Psoas muscle (tissue), 8 donors: ENCODE measurements around the gene TMEM151A. TPM values are rescaled to one million over a fixed set of nuclear protein-coding genes. Genes with fewer than 3 reads are reported as not detected.
"Not testable (repeated sequence)": the region's sequence is repeated elsewhere in the genome, so short reads cannot be mapped to it uniquely, and the experiment has no call there.

Source experiments
- ATAC-seq, 4 donors: fragments of 200-7000 bp; cut with Tn5 transposase; one replicate each; pipeline ENCODE4 v1.9.1; 2020; ENCODE audit warnings: moderate library complexity in 3 of 4, mild to moderate bottlenecking in 2 of 4
- DNase-seq, 2 donors: peaks; one replicate each; pipeline ENCODE4 v3.0.0-alpha.2; 2020
- H3K27ac ChIP-seq: fragments of 200-600 bp; one replicate; pipeline ENCODE4 v1.8.0; 2022
- H3K27me3 ChIP-seq, 3 donors: fragments of 200-600 bp in 1 of 3; one replicate each; pipeline versions ENCODE4 v1.6.1 to v1.8.0; 2013 to 2022; ENCODE audit warnings: low read length in 2 of 3, mild to moderate bottlenecking in 2 of 3, moderate library complexity in 1 of 3; ENCODE audit not compliant: insufficient read depth in 3 of 3
- H3K36me3 ChIP-seq, 2 donors: fragments of 200-600 bp in 1 of 2; one replicate each; pipeline versions ENCODE4 v1.6.1 to v1.8.0; 2013 to 2022; ENCODE audit warnings: low read depth in 1 of 2, mild to moderate bottlenecking in 1 of 2, moderate library complexity in 1 of 2; ENCODE audit not compliant: insufficient read depth in 1 of 2
- H3K4me1 ChIP-seq: fragments of 200-600 bp; one replicate; pipeline ENCODE4 v1.8.0; 2022
- H3K4me3 ChIP-seq: fragments of 200-600 bp; one replicate; pipeline ENCODE4 v1.8.0; 2022; ENCODE audit warnings: mild to moderate bottlenecking
- H3K9me3 ChIP-seq: fragments of 200-600 bp; one replicate; pipeline ENCODE4 v1.8.0; 2022
- WGBS, 3 donors: extraction: QIAGEN DNeasy Blood & Tissue Kit; methylation state at CpG; one replicate each; pipeline versions ENCODE4 v1.1.6 to v1.1.7; 2013; 5-methylcytosine and 5-hydroxymethylcytosine counted together
- intact Hi-C, 2 donors: fragments of 100-400 bp; cut with DNase I; formaldehyde crosslinking; loops; one replicate each; pipeline versions ENCODE4 v1.11.0 to v1.14.2; 2022
- polyA plus RNA-seq, 3 donors: library from polyadenylated mRNA; stranded (reverse); fragments of 200-250 nt; gene quantifications; one replicate each; pipeline ENCODE4 v1.2.3, GENCODE V29; 2013
- total RNA-seq, 4 donors: library from RNA; stranded (reverse); fragmentation: NEBNext Ultra II Directional in 2 of 4; extraction: Animal tissue kit (Norgen Biotek cat#: 25700) in 2 of 4; gene quantifications; one replicate each; pipeline versions ENCODE4 v1.2.1 to v1.2.4, GENCODE V29; 2021 to 2023
- TF ChIP-seq, protein P1 (sequence below): fragments of 200-600 bp; IDR thresholded peaks from one replicate; pipeline ENCODE4 v1.8.0; 2022; ENCODE audit warnings: antibody characterized with exemption
- donor health status: healthy with polysubstance abuse.
- donor health status: DM: no; HTN: no; CAD: no; lungs with moderate emphysema.
- donor health status: Bipolar disorder and iron deficiency.
- donor health status: healthy.
- donor health status: DM: yes; HTN: yes; CAD: no.
- donor health status: DM: no; HTN: no; CAD: no.
- donor health status: DM: no; HTN: no; CAD: no.
- donor health status: DM: yes; HTN: yes; CAD: no.

Gene TMEM151A
- total and polyA plus RNA-seq, 7 donors, result 0.04 to 0.05 TPM; not detected in 5

- Histone ChIP-seq H3K27me3 (no peaks in the 10 kb centered on the region), H3K36me3 (no peaks in the 10 kb centered on the region), H3K27ac (no peak overlapping the region), H3K9me3 (no peaks in the 10 kb centered on the region), H3K4me3 (no peak overlapping the region), H3K4me1 (no peaks in the 10 kb centered on the region)
- ATAC-seq (no peak), DNase-seq (no peak)
- intact Hi-C loops, result no loop called here
- TF ChIP-seq, protein P1, sequence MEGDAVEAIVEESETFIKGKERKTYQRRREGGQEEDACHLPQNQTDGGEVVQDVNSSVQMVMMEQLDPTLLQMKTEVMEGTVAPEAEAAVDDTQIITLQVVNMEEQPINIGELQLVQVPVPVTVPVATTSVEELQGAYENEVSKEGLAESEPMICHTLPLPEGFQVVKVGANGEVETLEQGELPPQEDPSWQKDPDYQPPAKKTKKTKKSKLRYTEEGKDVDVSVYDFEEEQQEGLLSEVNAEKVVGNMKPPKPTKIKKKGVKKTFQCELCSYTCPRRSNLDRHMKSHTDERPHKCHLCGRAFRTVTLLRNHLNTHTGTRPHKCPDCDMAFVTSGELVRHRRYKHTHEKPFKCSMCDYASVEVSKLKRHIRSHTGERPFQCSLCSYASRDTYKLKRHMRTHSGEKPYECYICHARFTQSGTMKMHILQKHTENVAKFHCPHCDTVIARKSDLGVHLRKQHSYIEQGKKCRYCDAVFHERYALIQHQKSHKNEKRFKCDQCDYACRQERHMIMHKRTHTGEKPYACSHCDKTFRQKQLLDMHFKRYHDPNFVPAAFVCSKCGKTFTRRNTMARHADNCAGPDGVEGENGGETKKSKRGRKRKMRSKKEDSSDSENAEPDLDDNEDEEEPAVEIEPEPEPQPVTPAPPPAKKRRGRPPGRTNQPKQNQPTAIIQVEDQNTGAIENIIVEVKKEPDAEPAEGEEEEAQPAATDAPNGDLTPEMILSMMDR, result no peak
- whole genome bisulfite sequencing, 3 donors, result 39 to 55% (median 49%) methylated on average over 3 of the region's 3 CpGs
Observed at GRCh38 chr11:66309475-66309874, 17.8 kb downstream of the TMEM151A start.

GRCh38 chr11:66310324-66310723 lies 18.6 kb downstream of the TMEM151A start:
- WGBS, 3 donors, result 74 to 81% (median 80%) methylated on average over 8 of the region's 8 CpGs
- H3K4me3 ChIP-seq, result no peak overlapping the region
- intact Hi-C loops, result loop anchor here in 1 of 2 donors (5.0 kb wide), 1 partner anchor 77 kb away; no protein-coding TSS in a partner anchor
- H3K4me1 ChIP-seq, result no peaks in the 10 kb centered on the region
- H3K9me3 ChIP-seq, result no peaks in the 10 kb centered on the region
- H3K27ac ChIP-seq, result no peak overlapping the region
- peaks cover 0 to under 1% (median 0%) of the 10 kb centered on the region in 3 donors for H3K27me3 ChIP-seq
- ATAC-seq (no peak), DNase-seq (no peak)
- H3K36me3 ChIP-seq, result no peaks in the 10 kb centered on the region
- TF ChIP-seq, protein P1, result no peak

GRCh38 chr11:66310803-66311440 lies 19.2 kb downstream of the TMEM151A start:
- intact Hi-C loops, result loop anchor here (1.0 to 5.0 kb wide), 2 partner anchors 76 kb away; no protein-coding TSS in a partner anchor
- H3K27ac ChIP-seq, H3K36me3 ChIP-seq, H3K4me1 ChIP-seq, H3K4me3 ChIP-seq, H3K9me3 ChIP-seq, ATAC-seq, H3K27me3 ChIP-seq, DNase-seq: not testable (repeated sequence)
- WGBS, 3 donors, result 79 to 83% (median 82%) methylated on average over 18 of the region's 18 CpGs

DNA sequence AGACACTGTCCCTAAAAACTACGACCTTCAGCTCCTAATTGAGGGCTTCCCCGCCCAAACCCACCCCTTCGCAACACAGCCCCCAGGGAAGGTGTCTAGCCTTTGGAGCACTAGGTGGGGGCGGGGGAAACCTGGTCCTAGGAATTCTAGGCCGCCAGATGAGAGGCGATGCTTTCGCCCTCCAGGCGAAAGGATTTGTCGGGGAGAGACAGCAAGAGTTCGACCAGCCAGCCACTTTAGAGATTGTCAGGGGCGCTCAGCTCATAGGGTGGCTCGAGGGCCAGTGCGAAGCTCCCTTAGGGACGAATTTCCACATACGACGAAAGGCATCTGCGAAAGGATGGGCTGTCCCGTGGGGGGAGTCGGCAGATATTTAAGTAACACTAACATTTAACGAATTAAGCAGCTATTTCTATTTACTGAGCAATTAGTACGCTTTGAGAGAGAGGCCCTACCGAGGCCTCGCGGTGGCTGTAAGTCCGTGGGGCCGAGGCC lies 19.8 kb downstream of the TMEM151A start:
- H3K27me3 ChIP-seq, result peaks cover 0 to 12% (median 6%) of the 10 kb centered on the region in 3 donors
- no peaks in the 10 kb centered on the region for H3K4me1 ChIP-seq
- ATAC-seq (no peak), DNase-seq (no peak)
- no peaks in the 10 kb centered on the region for H3K9me3 ChIP-seq
- intact Hi-C loops, result loop anchor here (1.0 to 5.0 kb wide), 2 partner anchors 76 kb away; no protein-coding TSS in a partner anchor
- 26 to 28% (median 27%) methylated on average over 26 of the region's 26 CpGs for WGBS, 3 donors
- H3K36me3 ChIP-seq, result no peaks in the 10 kb centered on the region
- H3K27ac ChIP-seq, result peak overlapping the region; percentile 75
- TF ChIP-seq, protein P1, result no peak
- peak overlapping the region; percentile 69 for H3K4me3 ChIP-seq

DNA sequence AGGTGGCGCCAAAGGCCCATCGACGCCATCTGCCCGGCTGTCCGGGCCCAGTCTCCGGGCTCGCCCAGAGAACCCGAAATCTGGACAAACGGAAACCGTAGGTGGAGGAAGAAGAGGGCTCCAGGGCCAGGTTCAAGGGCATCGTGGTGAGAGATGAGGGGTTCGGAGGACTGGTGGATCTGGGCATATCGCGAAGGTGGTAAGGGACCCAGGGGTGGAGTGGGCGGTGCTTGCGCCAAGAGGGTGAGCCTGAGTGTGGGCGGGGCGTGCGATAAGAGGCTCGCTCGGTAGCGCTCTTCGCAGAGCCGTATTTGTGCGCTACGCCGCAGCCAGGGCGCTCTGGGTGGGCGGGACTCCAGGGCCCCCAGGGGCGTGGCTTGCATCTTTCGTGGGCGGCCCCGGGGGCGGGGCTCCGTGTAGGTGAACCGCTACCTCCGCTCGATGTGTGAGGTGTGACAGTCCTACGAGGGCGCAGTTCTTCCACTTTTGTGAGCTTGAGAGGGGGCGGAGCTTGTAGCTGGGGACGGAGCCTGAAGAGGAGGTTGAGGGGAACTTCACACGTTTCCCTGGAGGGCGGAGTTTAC lies 20.4 kb downstream of the TMEM151A start:
- DNase-seq, result peak; percentile 90 to 94
- TF ChIP-seq, protein P1, result peak; percentile 90
- Histone ChIP-seq H3K4me3 (peak overlapping the region; percentile 69), H3K9me3 (no peaks in the 10 kb centered on the region), H3K36me3 (no peaks in the 10 kb centered on the region), H3K27ac (peak overlapping the region; percentile 75), H3K27me3 (peaks cover 0 to 18% (median 6%) of the 10 kb centered on the region in 3 donors), H3K4me1 (no peaks in the 10 kb centered on the region)
- peak; percentile 83 to 90 (median 86) for ATAC-seq
- 0% methylated on average over 40 to 44 of the region's 44 CpGs for WGBS, 3 donors
- intact Hi-C loops, result loop anchor here (1.0 to 5.0 kb wide), 3 partner anchors 16 to 75 kb away; no protein-coding TSS in a partner anchor
